CD4-positive, alpha-beta T cell treated with Interferon gamma for 1 hour (primary cell): ENCODE measurements around the gene WBP2.
A peak's percentile ranks its signal among the peaks of the same experiment; 100 is the strongest.
"Not testable (repeated sequence)": the region's sequence is repeated elsewhere in the genome, so short reads cannot be mapped to it uniquely, and the experiment has no call there.

Experiments used
- DNase-seq: peaks from one replicate; pipeline ENCODE4 v3.0.0-alpha.2; 2020

The WBP2 gene

DNA sequence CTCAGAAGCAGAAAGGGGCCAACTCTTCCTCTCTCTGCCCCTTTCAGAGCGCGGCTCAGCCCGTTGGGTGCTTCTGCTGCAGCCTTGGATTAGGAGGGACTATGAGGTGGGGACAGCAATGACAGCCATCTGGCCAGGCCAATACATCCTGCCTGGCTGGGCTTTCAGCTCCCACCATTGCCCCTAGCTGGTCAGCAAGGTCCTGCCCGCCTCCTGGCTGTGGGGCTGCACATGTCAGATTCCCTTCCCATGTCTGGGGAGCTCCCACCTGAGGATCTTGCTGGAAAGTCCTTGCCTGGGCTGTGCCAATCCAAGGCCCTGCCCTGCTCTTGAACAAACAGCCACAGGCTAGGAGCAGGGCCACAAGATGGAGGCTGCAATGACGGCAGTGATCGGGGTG, 33.3 kb upstream of the WBP2 start:
- no peak for DNase-seq

DNA sequence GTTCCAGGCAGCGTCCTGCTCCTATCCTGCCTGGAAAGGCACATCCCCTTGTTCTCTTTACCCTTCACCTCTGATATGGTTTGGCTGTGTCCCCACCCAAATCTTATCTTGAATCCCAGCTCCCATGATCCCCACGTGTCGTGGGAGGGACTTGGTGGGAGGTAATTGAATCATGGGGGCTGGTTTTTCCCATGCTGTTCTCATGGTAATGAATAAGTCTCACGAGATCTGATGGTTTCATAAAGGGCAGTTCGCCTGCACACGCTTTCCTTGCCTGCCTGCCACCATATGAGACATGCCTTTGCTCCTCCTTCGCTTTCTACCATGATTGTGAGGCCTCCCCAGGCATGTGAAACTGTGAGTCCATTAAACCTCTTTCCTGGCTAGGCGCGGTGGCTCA, 30.7 kb upstream of the WBP2 start:
- DNase-seq, result not testable (repeated sequence)

DNA sequence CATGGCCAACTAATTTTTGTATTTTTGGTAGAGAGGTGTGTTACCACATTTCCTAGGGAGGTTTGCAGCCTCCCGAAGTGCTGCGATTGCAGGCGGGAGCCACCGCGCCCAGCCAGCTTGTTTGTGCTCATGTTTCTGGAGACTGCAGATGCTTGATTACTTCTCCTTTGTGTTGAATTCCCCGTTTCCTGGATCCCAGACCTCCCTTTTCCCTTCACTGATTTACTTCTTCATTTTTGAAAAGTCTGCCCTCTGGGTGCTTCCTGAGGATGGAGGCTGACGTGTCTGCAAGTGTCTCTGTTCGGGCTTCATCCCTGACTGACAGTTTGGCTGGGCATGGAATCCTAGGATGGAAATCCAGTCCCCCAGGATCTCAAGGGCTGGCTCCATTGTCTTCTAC, 30.3 kb upstream of the WBP2 start:
- no peak for DNase-seq

DNA sequence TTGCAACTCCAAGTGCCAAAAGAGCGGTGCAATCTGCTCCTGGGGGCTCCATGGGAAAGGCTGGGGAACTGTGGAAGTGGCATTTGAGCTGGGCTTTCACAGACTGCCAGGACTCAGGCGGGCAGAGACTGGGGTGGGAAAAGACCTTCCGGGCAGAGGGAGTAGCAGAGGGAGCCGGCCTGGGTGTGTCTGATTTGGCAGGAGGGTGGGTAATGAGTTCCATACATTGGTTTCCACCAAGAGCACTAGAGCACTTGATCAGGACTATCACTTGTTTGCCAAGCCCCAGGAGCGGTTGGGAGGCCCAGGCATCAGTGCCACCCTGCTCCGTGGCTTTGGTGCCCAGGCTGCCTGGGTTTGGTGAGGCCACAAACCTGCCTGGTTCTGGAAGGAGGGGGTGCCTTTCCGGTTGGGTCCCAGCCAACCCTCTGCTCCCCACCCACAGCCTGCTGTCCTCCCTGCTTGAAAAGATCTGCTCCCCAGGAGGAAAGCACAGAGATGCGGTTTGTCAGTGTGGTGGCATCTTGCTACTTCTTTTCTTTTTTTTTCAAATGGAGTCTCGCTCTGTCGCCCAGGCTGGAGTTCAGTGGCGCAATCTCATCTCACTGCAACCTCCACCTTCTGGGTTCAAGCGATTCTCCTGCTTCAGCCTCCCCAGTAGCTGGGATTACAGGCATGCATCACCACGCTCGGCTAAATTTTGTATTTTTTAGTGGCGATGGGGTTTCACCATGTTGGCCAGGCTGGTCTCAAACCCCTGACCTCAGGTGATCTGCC, 26.7 kb upstream of the WBP2 start:
- no peak for DNase-seq

DNA sequence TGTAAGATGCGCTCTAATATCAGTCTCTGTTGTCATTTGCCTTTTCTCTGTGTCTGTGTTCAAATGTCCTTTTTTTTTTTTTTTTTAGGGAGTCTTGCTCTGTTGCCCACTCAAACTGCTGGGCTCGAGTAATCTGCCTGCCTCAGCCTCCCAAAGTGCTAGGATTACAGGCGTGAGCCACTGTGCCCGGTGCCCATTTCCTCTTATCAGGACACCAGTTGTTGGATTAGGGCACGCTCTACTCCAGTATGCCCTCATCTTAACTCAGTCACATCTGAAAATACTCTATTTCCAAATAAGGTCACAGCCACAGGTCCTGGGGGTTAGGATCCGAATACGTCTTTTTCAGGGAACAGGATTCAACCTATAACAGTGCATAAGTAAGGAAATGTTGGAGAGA, 25.1 kb upstream of the WBP2 start:
- DNase-seq, result no peak

DNA sequence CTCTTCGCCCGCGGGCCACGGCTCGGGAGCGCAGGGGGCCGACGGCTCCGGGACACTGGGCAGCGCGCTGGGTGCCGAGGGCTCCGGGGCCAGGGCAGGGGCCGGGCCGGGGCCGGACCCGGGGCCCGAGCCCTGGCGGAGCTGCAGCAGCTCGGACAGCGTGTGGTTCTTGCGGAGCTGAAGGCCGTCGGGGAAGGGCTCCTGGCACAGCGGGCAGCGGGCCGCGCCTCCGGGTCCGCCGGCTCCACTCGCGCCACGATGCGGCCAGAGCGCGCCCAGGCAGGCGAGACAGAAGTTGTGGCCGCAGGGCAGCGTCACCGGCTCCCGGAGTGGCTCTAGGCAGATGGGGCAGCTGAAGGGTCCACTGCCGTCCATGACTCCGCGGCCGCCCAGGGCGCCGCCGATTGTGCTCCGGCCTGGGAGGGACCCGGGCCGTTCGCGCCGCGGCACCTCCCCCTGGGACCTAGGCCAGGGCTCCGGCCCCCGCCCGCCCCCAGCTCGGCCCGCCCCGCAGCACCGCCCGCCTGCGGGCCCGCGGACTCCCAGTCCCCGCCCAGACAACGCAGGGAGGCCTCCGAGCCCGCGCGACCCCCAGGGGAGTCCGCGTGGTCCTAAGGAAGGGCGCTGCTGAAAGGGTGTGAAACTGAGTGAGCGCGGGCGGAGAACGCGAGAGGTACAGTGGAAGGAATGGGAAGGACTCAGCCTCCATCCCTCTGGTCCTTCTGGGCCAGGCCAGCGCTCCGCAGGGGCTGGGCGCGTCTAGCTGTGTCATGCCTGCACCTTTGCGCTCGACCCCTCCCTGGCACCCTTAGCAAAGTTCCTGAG, 23.3 kb upstream of the WBP2 start, which contains the start of gene TRIM47:
Gene TRIM47 (minus strand): TSS at position 408 of the 825 bp plus-strand sequence. CDS start 33 bp downstream, at position 375.
- DNase-seq, result no peak

DNA sequence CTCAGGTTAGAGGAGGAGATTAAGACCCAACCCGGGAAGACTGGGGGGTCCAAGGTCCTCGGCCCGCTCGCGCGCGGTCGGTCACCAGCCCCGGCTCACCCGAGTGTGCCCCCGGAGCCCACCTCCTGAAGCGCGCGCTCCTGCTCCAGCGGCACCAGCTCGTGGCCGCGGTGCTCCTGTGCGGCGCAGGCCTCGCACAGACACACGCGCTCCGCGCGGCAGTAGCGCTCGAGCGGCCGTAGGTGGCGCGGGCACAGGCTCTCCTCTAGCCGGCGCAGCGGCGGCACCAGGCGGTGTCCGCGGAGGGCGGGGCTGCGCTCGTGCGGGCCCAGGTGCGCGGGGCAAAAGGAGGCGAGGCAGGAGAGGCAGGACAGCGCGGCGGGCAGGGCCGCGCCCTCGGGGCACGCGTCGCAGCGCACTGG, 22.6 kb upstream of the WBP2 start:
- DNase-seq, result peak; percentile 72

DNA sequence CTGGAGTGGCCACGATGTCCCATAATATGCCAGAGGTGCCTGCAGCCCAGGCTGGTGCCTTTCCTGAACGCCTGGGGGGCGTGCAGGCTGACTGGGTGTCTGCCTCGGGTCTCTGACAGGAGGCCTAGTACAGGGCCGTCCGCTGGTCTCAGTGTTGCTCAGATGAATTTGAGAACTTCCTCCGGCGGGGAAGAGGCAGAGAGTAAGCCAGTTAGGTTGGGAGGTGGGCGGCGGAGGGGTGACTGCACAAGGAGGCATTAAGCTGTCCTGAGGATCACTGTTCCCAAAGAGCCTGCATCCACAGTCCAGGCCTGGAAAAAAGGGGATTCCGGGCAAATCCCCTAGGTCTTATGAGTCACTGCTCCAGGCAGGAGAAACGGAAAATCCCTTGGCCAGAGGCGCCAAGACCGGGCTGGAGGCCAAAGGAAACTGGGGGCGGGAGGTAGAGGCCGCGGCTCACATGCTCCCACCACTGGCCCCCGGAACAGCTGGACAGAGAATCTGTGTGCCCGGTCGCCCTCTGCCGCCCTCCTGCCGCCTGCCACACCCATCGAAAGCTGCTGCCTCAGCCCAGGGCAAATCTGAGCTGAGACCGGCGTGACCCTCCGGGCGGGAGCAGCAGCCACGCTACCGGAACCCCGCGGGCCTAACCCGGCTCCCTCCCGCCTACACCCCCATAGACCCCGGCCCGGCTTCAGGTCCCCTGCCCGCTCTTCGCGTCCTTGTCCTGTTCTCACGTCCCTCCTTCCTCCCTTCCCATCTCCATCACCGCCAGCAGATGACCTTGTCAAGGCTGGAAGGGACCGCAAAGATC, 22.0 kb upstream of the WBP2 start:
- no peak for DNase-seq

DNA sequence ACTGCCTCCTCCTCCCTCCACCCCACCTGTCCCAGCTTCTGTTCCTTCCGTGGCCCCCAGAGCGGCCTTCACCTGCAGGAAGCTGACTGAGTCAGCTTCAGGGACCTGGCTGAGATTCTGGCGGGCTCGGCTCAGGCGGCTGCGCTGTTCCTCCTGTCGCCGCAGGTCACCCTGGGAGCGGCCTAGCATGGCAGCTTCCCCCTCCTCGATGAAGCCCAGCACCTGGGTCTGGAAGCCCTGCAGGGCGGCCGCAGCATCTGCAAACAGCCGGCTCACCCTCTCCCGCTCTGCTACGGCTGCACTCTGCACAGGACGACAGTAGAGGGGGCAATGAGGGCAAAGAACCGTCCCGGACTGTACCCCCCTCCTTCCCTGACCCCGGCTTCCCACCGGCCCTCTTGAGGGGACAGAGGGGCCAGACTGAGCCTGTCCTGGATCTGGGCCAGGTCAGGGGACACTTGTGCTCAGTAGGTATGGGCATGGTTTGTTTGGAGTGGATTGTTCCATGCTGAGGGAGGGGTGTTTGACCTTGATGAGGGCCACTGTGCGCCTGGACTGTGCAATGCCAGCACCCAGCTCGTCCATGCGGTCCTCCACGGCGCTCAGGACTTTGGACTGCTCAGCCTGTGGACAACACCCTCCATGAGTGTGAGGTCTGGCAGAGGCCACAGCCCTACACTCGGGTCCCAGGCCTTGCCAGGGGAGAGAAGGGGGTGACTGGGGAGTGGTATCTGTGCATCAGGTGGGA, 21.2 kb upstream of the WBP2 start:
- peak; percentile 71 for DNase-seq

DNA sequence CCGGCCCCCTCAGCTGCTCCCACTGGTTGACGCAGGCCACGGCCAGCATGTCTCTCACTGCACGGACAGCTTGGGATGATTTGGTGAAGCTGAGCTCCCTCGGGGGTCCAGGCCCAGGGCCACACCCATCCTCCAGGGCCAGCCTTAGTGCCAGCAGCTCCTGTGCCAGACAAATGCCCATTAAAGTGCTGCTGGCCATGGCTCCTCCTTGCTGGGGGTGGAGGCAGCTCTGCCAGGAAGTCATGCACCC, 20.7 kb upstream of the WBP2 start:
- DNase-seq, result no peak

DNA sequence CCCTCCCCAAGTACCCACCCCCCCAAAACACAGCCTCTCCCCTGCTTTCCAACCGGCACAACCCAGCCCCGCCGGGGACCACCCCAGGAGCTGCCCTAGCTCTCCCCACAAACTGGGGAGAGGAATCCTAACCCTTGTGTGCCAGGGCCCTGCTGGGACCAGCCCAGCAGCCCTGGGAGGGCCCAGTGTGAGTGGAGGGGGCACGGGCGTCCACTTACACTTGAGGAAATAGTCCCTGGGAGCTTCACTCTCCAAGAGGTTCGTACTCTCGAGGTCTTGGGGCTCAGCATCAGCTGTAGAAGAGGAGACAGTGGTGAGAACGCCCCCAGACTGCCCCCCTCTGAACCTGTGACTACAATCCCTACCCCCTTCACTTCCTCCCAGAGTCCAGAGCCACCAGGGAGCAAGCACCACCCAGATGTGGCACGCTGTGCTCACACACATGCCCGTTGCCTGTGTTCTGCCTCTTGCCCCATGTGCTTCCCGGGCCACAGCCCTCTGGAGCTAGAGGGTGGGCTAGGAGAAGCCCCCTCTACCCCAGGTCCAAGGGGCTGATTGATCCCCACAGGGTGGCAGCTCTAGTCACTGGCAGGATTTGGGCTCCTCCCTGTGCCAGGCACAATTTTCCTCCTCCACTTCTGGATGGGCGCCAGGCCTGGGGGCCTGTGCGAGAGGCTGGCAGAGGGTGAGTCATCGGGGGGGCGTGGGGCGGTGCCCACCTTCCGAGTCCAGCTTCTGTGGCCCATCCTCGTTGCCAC, 20.2 kb upstream of the WBP2 start:
- DNase-seq, result no peak

DNA sequence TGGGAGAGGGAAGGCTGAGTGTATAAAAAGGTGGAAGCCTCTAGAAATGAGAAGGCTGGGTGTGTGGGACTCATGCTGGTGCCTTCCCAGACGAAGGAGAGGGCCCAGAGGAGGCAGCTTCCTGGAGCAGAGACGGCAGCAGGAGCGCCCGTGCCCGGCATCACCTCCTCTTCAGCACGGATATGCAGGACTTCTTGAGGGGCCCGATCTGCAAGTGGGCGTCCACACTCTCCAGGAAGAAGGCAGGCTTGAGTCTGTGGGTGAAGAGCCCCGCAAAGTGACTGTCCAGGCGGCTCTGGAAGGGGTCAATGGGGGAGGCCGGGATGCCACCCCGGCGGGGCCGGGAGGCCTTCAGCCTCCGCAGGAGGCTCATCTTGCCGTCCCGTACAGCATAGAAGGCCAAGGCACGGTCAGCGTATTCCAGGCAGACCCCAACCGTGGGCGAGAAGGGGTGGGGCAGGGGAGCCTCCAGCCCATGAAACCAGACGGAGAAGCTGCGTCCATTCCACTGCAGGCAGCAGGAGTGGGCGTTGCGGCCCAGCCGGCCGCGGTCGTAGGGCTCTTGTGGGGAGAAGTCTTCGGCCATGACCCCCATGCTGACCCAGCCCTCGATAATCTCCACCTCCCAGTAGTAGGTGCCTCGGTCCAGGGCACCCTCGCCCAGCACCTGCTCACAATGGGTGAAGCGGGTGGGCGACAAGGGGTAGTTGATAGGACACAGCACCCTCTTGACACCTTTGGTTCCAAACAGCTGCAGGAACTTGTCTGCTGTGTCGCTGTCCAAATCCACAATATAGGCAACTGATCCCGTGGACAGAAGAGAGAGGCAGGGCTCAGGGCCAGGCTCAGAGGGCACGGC, 19.4 kb upstream of the WBP2 start:
- no peak for DNase-seq

DNA sequence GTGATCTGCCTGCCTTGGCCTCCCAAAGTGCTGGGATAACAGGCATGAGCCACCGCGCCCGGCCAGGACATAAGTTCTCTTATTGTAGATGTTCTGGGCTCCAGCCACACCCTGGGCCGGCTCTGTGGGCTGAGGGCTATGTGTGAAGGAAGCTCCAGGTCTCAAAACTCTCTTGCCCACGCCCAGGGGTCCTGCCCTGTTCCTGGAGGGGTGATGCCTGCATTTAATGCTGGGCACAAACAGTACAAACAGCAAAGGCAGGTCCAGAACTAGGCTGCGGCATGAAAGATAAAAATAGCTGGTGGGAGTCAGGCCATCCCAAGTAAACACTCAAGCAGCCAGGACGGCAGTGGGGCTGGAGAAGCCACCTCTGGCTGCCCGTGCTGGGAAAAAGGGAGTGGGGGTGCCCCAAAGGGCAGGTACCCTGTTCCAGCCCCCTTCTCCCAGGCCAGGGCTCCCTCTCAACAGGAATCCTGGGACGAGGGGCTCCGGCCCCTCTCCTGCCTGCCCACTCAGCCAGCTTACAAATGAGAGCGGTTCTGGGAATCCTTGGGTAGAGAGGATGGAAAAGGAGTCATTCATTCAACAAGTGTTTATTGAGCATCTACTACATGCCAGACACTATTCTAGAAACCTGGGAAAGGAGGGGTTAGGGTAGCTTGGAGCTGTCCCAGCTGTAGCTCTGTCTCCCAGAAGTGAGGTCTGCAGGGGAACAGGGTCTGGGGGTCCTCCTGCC, 18.6 kb upstream of the WBP2 start:
- no peak for DNase-seq

DNA sequence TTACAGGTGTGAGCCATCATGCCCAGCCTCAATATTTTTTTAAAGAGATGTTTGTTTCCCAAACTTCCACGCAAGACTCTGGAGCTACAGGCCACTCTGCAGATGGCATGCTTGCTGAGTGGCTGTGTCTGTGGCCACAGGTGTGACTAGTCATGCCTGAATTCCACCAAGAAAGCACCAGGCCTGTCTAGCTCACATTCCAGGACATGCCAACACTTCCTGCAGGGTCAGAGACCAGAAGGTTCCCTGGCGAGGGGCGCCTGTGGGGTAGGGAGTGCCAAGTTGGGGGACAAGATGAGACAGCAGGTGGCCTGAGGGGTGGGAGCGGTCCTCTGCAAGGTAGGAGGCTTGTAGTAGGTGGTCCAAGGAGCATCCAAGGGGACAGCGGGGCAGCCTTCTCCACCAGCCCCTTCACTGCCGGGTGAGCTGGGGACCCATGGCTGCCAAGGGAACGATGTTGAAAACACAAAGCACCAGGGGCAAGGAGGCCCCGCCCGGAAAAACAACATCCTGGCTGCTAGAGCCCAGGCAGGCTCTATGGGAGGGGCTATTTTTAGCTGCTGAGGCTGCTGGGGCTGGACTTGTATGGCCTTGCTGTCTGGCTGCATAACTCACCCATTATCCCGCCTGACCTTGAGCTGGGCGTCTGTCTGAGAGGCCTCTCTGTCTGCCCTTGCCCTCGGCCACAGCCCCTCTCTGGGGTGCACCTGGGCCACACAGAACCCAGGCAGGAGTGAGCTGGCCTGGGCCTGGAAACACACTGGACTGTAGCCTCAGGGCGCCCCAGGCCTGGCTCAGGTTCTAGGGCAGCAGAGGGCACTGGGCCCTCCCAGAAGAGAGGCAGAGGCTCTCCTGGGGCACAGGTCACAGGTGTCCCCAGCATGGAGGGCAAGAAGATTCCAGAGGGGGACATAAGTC, 17.6 kb upstream of the WBP2 start:
- peak; percentile 67 for DNase-seq

DNA sequence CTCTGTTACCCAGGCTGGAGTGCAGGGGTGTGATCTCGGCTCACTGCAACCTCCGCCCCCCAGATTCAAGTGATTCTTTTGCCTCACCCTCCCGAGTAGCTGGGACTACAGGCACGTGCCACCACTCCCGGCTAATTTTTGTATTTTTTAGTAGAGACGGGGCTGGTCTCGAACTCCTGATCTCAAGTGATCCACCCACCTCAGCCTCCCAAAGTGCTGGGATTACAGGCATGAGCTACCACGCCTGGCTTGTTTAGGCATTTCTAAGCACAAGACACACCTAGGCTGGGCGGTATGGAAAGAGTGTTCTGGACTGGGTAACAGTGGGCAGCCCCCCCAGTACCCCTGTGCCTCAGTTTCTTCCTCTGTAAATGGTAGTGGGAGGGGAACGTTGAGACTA, 15.1 kb upstream of the WBP2 start:
- DNase-seq, result not testable (repeated sequence)

DNA sequence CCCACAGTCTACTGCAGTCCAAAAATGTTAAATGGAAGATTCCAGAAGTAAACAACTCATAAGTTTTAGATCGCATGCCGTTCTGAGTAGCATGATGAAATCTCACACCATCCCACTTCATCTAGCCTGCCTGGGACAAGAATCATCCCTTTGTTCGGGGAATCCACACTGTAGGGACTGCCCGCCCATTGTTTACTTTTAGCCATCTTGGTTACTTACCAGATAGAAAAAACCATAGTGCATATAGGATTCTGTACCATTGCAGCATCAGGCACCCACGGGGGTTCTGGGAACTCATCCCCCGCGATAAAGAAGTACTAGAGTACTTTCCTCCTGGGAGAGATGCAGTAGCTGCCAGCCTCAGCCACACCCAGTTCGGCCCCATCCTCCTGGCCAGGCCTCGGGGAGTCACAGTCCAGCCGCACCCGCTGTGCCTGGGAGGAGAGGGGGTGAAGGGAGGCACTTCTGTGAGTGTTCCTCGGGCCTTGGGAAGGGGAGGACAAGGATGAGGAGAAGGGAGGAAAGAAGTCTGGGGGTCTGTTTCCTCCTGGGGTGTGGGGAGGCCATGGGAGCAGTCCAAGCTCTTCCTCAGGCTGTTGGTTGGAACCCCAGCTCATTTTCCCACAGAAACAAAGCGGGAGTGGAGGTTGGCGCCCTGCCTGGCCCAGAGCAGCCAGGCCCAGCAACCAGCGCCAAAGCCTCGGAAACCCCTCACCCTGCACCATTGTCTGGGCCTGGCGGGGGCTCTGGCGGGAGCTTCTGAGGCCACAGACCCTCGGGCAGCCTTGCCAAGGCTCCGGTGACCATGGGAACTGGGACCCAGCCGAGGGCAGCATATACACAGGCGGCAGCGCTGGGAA, 14.4 kb upstream of the WBP2 start:
- DNase-seq, result no peak

DNA sequence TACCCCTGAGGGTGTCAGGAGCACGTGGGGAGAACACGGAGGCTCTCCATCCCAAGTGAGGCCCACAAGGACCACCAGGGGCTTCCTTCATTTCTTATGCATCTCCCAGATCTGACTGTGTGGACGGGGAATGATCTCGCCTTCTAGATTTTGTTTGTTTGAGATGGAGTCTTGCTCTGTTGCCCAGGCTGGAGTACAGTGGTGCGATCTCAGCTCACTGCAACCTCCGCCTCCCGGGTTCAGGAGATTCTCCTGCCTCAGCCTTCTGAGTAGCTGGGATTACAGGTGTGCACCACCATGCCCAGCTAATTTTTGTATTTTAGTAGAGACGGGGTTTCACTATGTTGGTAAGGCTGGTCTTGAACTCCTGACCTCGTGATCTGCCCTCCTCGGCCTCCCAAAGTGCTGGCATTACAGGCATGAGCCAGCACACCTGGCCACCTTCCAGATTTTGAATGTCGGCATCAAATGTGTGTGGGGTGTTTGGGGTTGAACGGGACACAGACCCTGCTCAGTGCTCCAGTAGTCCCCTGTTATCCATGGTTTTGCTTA, 13.7 kb upstream of the WBP2 start:
- DNase-seq, result not testable (repeated sequence)
